ENCODE measurements around the gene SUDS3.

SUDS3 gene

DNA sequence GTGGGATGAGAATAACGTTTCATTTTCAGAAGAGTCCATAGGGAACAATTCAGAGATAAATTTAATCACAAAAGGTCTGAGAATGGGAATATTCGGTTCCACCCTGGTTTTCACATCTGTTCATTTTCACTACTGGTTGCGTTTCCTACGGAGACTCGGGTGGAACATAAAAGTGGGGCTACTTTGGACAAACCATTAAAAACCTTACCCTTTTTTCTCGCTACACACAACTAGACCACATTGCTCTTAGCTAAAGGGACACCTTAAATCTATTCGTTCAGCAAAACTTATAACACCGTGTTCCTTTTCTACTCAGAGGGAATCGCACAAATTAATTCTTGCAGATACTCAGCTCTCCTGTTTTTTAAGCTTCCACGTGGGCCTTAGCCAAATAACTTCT, 1.0 kb upstream of the SUDS3 start:
- TF ChIP-seq, protein P1, sequence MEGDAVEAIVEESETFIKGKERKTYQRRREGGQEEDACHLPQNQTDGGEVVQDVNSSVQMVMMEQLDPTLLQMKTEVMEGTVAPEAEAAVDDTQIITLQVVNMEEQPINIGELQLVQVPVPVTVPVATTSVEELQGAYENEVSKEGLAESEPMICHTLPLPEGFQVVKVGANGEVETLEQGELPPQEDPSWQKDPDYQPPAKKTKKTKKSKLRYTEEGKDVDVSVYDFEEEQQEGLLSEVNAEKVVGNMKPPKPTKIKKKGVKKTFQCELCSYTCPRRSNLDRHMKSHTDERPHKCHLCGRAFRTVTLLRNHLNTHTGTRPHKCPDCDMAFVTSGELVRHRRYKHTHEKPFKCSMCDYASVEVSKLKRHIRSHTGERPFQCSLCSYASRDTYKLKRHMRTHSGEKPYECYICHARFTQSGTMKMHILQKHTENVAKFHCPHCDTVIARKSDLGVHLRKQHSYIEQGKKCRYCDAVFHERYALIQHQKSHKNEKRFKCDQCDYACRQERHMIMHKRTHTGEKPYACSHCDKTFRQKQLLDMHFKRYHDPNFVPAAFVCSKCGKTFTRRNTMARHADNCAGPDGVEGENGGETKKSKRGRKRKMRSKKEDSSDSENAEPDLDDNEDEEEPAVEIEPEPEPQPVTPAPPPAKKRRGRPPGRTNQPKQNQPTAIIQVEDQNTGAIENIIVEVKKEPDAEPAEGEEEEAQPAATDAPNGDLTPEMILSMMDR (conservative IDR thresholded peaks at IDR 0.05) = no peak
- no peak for TF ChIP-seq ZFX (IDR thresholded peaks at IDR 0.05)
- H3K27ac ChIP-seq = peak overlapping the region; percentile 98; the same call in 1 of the 2 replicates

DNA sequence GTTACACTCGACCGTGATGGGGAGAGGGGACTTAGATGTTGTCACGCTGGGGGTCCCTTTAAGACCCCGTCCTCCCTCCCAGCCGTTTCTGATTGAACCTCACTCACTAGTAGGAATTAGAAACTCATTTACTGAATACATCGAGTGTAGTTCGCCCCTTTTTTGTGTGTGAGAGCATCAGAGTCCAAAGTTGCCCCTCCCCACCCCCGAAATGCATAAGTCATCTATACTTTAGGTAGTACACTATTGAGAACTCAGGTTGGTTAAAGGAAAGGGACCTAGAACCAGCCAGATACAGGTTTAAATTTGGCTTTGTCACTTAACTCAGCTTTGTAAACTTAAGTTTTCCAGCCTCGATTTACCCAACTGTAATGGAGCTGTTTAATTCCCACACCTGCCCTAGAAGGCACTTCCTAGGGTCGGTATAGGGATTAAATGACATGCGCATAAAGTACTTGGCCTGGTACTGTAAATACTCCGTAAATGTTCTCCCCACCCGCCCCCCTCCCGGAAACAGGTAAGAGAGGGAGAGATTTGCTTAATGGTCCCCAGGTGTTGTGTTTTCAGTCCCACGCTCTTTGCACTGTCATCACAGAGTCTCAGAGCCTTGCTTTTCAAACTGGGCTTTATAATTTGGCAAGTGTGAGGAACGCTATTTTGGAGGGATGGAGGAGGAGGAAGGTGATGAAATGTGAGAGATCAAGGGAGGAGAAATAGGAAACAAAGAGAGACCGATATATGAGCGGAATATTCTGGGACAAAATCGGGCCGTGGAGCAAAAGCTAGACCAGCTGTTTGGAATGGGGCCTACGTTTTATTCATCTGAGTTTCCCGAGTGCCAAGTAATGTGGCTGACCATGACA, 897 bp downstream of the SUDS3 start:
- H3K27ac ChIP-seq = peak overlapping the region; percentile 98
- TF ChIP-seq, protein P1 (conservative IDR thresholded peaks at IDR 0.05) = no peak
- TF ChIP-seq ZFX (IDR thresholded peaks at IDR 0.05) = no peak

DNA sequence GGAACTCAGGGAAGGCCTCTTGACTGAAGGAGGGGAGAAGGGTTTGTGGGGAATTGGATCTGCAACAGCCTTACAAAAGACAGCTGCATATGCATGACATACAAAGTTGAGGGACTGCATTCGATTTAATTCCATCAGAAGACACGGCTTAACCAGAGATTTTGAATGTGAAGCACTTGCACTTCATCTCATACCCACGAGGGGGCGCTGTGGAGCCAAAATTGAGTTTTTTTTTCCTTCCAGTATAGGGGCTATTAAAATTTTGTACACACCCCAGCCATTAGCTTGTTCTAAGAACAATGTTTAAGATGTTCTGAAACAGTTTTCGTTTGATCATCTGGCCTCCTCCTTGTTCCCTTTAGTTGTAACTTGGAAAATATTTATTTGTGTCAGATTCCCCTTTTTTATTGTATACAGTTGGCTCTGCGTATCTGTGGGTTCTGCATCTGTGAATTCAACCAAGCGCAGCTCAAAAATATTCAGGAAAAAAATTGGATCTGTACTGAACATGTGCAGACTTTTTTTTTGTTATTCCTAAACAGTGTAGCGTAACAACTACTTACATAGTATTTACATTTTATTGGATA, 1.6 kb downstream of the SUDS3 start:
- TF ChIP-seq ZFX (IDR thresholded peaks at IDR 0.05) = no peak
- TF ChIP-seq, protein P1 (conservative IDR thresholded peaks at IDR 0.05) = peak; percentile 90

DNA sequence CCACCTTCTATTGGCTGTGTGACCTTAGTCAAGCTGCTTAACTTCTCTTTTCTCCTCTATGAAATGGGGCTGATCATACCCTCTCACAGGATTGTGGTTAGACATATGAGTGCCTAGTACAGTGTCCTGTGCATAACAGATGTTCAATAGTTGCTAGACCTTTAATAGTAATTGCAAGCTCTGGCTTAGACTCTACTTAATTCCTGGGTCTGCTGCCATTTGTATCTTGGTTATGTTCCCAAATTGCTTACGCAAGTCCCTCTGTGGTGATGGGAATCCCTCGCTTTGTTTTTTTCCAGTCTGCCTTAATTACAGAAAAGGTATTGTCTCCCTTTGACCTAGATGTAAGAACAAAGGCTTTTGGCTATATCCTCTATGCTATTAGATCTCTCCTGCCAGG, 15.1 kb downstream of the SUDS3 start:
- TF ChIP-seq, protein P1 (conservative IDR thresholded peaks at IDR 0.05) = no peak
- TF ChIP-seq ZFX (IDR thresholded peaks at IDR 0.05) = no peak
- no peak overlapping the region for H3K27ac ChIP-seq

More for the DNA sequence above, 1.6 kb downstream of the SUDS3 start:
- peak overlapping the region; percentile 98; the same call in 1 of the 2 replicates for H3K27ac ChIP-seq

DNA sequence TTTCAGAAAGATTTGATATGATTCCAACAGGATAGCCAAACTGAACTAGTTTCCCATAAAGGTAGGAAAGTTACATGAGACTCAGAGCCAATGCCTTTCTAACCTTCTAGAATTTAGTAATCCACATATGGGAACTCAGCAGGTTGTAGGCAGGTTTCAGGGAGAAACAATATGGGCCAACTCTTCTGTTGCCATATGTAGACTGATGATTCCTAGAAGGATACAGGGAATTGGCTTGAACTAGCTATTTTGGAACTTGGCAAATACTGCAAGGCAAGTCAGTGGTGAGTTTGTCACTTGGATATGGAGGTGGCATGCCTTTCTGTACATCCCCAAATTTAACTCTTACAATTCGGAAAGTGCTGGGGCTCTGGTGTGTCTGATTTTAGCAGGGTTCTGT, 15.5 kb downstream of the SUDS3 start:
- TF ChIP-seq, protein P1 (conservative IDR thresholded peaks at IDR 0.05) = no peak
- no peak for TF ChIP-seq ZFX (IDR thresholded peaks at IDR 0.05)

DNA sequence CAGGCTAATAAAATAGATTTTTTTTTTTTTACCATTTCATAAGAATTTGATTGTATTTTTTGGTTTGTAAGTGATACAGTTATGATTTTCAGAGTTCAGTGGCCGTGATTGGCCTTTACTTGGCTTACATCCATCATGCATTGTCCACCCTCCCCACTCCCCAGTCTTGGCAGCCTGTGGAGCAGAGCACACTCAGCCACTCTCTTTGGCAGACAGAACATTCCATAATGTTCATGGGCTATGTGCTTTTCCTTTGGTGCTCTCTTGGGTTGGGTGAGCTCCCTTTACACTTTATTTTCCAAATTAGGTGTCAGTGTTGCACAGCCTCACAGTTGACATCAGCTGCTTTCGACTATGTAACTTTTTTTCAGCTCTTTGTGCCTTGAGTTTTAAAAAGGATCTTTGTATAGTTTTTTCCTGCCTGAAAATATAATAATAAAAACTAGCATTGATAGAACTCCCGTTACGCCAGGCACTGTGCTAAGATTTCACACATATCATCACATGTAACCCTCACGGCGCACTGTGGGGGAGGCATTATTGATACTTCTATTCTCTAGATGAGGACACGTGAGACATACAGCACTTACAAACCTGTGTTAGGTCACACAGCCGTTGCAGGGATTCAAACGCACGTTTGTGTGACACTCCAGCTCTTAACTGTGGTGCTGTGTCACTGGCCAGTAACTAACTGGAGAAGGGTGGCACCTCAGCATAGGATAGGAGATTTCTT, 21.5 kb downstream of the SUDS3 start:
- H3K27ac ChIP-seq = no peak overlapping the region
- TF ChIP-seq ZFX (IDR thresholded peaks at IDR 0.05) = no peak
- TF ChIP-seq, protein P1 (conservative IDR thresholded peaks at IDR 0.05) = no peak

More for the DNA sequence above, 15.5 kb downstream of the SUDS3 start:
- no peak overlapping the region for H3K27ac ChIP-seq

Data from C4-2B (cell line).